HepG2 (cell line): ENCODE results near the gene SLC35B2. TPM values are rescaled to one million over a fixed set of nuclear protein-coding genes. Genes with fewer than 3 reads are reported as not detected.

Source experiments
- ATAC-seq: fragments of 200-7000 bp; cut with Tn5 transposase; 3 replicates; pipeline ENCODE4 v1.9.1; 2020; ENCODE audit warnings: mild to moderate bottlenecking, moderate library complexity
- BruUV-seq: library from RNA; stranded (reverse); fragments of 400-500 nt; replicated peaks from 2 replicates; lab custom pipeline; 2021; lab: Mats Ljungman, UMichigan
- CTCF ChIA-PET: fragments of 300-600 bp; formaldehyde crosslinking; extraction: SDS; loops from one replicate; lab custom pipeline; 2021; ENCODE audit warnings: low total read pairs, inconsistent platforms, low intra/inter-chr PET ratio; lab: Yijun Ruan, JAX
- POLR2A ChIA-PET: fragments of 350-600 bp; sonication (Branson Sonifier 250); formaldehyde crosslinking; loops from one replicate; lab custom pipeline; 2020; ENCODE audit warnings: antibody characterized with exemption, inconsistent platforms; lab: Yijun Ruan, JAX
- DNase-seq: peaks from one replicate; pipeline ENCODE4 v3.0.0-alpha.2; 2015; ENCODE audit warnings: low spot score
- FAIRE-seq: peaks from 3 replicates; lab custom pipeline; 2011; peaks lifted over from hg19 to GRCh38; lab: Jason Lieb, UNC
- H2AFZ ChIP-seq: one replicate; pipeline ENCODE4 v1.6.1; 2011; ENCODE audit warnings: low read length, inconsistent platforms
- H3K27ac ChIP-seq: fragments of 300-600 bp; 3 replicates; pipeline ENCODE4 v1.8.0; 2011; ENCODE audit warnings: mixed run types, mild to moderate bottlenecking, mixed read lengths, low read length, inconsistent platforms; ENCODE audit not compliant: insufficient read depth; ENCODE audit errors: extremely low read length
- H3K27me3 ChIP-seq, 2 experiments: fragments of 200-600 bp in 1 of 2; 2 replicates in 1 of 2; 3 replicates in 1 of 2; pipeline versions ENCODE4 v1.6.0 to v1.8.0; 2011; ENCODE audit warnings: low read length in 2 of 2, mild to moderate bottlenecking in 2 of 2, moderate library complexity in 2 of 2, inconsistent platforms in 1 of 2; ENCODE audit not compliant: insufficient read depth in 2 of 2, control insufficient read depth in 1 of 2
- H3K36me3 ChIP-seq, 2 experiments: fragments of 200-600 bp in 1 of 2; replicated peaks in 1 of 2; 2 replicates in 1 of 2; 3 replicates in 1 of 2; pipeline versions ENCODE4 v1.5.1 to v1.8.0; 2011; ENCODE audit warnings: low read length in 2 of 2, inconsistent platforms in 1 of 2; ENCODE audit not compliant: insufficient read depth in 2 of 2, control insufficient read depth in 1 of 2
- H3K4me1 ChIP-seq: 2 replicates; pipeline ENCODE4 v1.5.1; 2012; ENCODE audit warnings: low read length, inconsistent platforms; ENCODE audit not compliant: insufficient read depth
- H3K4me2 ChIP-seq: 2 replicates; pipeline ENCODE4 v1.6.0; 2011; ENCODE audit warnings: low read depth, low read length, inconsistent platforms
- H3K4me3 ChIP-seq, 3 experiments: fragments of 200-600 bp in 1 of 3; sonication (generic), shearing (Covaris generic) in 1 of 3; replicated peaks in 1 of 3; 2 replicates each; pipeline ENCODE4 v1.5.1; 2011 to 2016; ENCODE audit warnings: low read length in 3 of 3, inconsistent platforms in 2 of 3, low read depth in 2 of 3, mild to moderate bottlenecking in 2 of 3, control low read depth in 1 of 3, mixed read lengths in 1 of 3; ENCODE audit not compliant: insufficient read depth in 1 of 3
- H3K79me2 ChIP-seq: one replicate; pipeline ENCODE4 v1.6.1; 2011; ENCODE audit warnings: low read length, inconsistent platforms; ENCODE audit not compliant: insufficient read depth
- H3K9ac ChIP-seq: 2 replicates; pipeline ENCODE4 v1.6.0; 2011; ENCODE audit warnings: mild to moderate bottlenecking, low read depth, low read length, inconsistent platforms; ENCODE audit not compliant: insufficient read depth
- H3K9me3 ChIP-seq: 2 replicates; pipeline ENCODE4 v1.5.1; 2012; ENCODE audit warnings: mild to moderate bottlenecking, low read length
- H4K20me1 ChIP-seq: 2 replicates; pipeline ENCODE4 v1.6.0; 2011; ENCODE audit warnings: inconsistent platforms, mild to moderate bottlenecking, low read length, moderate library complexity; ENCODE audit not compliant: insufficient read depth
- DNMT3B ChIP-seq: conservative IDR thresholded peaks from 2 replicates; pipeline ENCODE4 v1.6.1; 2016; ENCODE audit warnings: missing biosample characterization, control low read depth
- DPF2 ChIP-seq: sonication (generic); formaldehyde crosslinking; IDR thresholded peaks from 2 replicates; pipeline ENCODE4 v1.4.0; 2020; ENCODE audit warnings: mild to moderate bottlenecking, low read depth, missing genetic modification reagents, borderline replicate concordance
- MAF1 ChIP-seq: sonication (generic); formaldehyde crosslinking; IDR thresholded peaks from 2 replicates; pipeline ENCODE4 v1.5.0; 2020; ENCODE audit warnings: missing genetic modification reagents, borderline replicate concordance
- SSRP1 ChIP-seq: IDR thresholded peaks from 2 replicates; pipeline ENCODE4 v1.6.1; 2016; ENCODE audit warnings: control low read depth
- ZNF598 ChIP-seq: sonication (generic); formaldehyde crosslinking; IDR thresholded peaks from 2 replicates; pipeline ENCODE4 v1.5.1; 2020; ENCODE audit warnings: mild to moderate bottlenecking, missing genetic modification reagents, borderline replicate concordance
- WGBS: methylation state at CpG from one replicate; pipeline ENCODE4 v1.1.6; 2017; ENCODE audit warnings: low lambda C conversion rate; 5-methylcytosine and 5-hydroxymethylcytosine counted together
- in situ Hi-C: cut with HindIII; loops from 2 replicates; pipeline ENCODE4 v1.10.0; 2017; ENCODE audit warnings: low pct_unique_long_range_greater_than_20kb; ENCODE audit not compliant: extremely low pct_ligation_motif_present
- intact Hi-C: fragments of 100-400 bp; cut with micrococcal nuclease; formaldehyde crosslinking; loops from one replicate; pipeline ENCODE4 v1.10.0; 2022; ENCODE audit not compliant: unreplicated experiment
- polyA plus RNA-seq, 8 experiments: library from polyadenylated mRNA; depleted of rRNA in 3 of 8; stranded (reverse) in 7 of 8; unstranded in 1 of 8; fragments of >200 nt; fragmentation: Illumina TruSeq in 4 of 8; extraction: Trizol in 4 of 8; gene quantifications; 2 replicates each; pipeline versions ENCODE4 v1.2.1 to v1.2.3, GENCODE V29; 2011 to 2016; ENCODE audit warnings: low read depth in 4 of 8, missing spikeins in 1 of 8, mixed read lengths in 1 of 8; ENCODE audit not compliant: insufficient read depth in 1 of 8
- total RNA-seq, 5 experiments: library from RNA; depleted of rRNA; stranded (reverse); fragments of >200 nt; fragmentation: Illumina TruSeq; extraction: Trizol; gene quantifications; 2 replicates each; pipeline ENCODE4 v1.2.3, GENCODE V29; 2016; ENCODE audit warnings: low read depth in 1 of 5
- TF ChIP-seq, protein P1 (sequence below): sonication (generic); formaldehyde crosslinking; IDR thresholded peaks from 2 replicates; pipeline ENCODE4 v1.8.0; 2022; ENCODE audit warnings: low read depth, missing genetic modification reagents

The SLC35B2 gene
- total and polyA plus RNA-seq, 2 of the 13 experiments (the other 11 are each of a cell fraction or from before 2014, with no cell fraction given): 61.1 to 148 TPM

DNA sequence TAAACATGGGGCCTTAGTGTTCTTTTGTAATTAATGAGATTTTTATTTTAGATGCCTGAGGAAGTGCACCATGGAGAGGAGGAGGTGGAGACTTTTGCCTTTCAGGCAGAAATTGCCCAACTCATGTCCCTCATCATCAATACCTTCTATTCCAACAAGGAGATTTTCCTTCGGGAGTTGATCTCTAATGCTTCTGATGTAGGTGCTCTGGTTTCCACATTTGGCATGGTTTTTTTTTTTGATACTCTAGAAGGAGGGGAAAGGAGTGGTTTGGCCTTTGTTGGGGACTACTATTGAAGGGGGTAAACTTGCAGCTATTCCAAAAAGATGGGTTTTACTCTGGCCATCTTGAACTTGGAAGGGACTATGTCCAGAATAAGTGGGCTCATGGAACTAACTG, 8.7 kb downstream of the SLC35B2 start:
- Histone ChIP-seq H3K27me3 (no peaks in the 10 kb centered on the region; a peak in 1 of 5 replicates), H3K4me3 (peak overlapping the region; percentile 81 to 97 (median 87)), H3K9ac (peak overlapping the region; percentile 99), H2AFZ (no peak overlapping the region)
- WGBS: 19% methylated on average over 1 of the region's 1 CpG
- TF ChIP-seq, protein P1, sequence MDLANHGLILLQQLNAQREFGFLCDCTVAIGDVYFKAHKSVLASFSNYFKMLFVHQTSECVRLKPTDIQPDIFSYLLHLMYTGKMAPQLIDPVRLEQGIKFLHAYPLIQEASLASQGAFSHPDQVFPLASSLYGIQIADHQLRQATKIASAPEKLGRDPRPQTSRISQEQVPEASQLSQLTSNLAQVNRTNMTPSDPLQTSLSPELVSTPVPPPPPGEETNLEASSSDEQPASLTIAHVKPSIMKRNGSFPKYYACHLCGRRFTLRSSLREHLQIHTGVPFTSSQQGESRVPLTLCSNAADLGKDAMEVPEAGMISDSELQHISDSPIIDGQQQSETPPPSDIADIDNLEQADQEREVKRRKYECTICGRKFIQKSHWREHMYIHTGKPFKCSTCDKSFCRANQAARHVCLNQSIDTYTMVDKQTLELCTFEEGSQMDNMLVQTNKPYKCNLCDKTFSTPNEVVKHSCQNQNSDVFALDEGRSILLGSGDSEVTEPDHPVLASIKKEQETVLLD (CRISPR knock-in tag): 0 out of 2 replicates have a peak, but pooled peaks have one; percentile 4
- peak; percentile 74; the same call in 1 of the 2 replicates for TF ChIP-seq DNMT3B
- no peak for TF ChIP-seq MAF1
- peak; percentile 68; the same call in 1 of the 2 replicates for TF ChIP-seq SSRP1 (CRISPR knock-in tag)
- TF ChIP-seq ZNF598: no peak
- no peak for TF ChIP-seq DPF2 (CRISPR knock-in tag)
- TF ChIP-seq, all 625 proteins: peak for 3
- BruUV-seq: no TSS peak
- ChIA-PET POLR2A (interaction anchor here (1.1 to 8.4 kb wide), 3 partner anchors 7 to 56 kb away, joined by 3 to 264 read pairs (median 6); partner anchors contain the start of gene SLC35B2), CTCF (no interaction called here)
- H3K79me2 ChIP-seq: peaks cover 54% of the 10 kb centered on the region
- in situ Hi-C loops (no loop called here), intact Hi-C loops (no loop called here)
- H3K36me3 ChIP-seq: peaks cover 31 to 54% of the 10 kb centered on the region in 2 experiments
- H3K4me2 ChIP-seq: peak overlapping the region; percentile 85
- no peak for ATAC-seq
- peaks cover 72% of the 10 kb centered on the region for H3K4me1 ChIP-seq
- FAIRE-seq: no peak
- H4K20me1 ChIP-seq: peaks cover 66% of the 10 kb centered on the region
- DNase-seq: no peak
- peak overlapping the region; percentile 96 for H3K27ac ChIP-seq
- no peaks in the 10 kb centered on the region for H3K9me3 ChIP-seq
